ENCODE measurements around the gene LAMTOR3.

GRCh38 chr4:99915449-99915848 lies 21.2 kb upstream of the LAMTOR3 start:
- TF ChIP-seq CTCF (IDR thresholded peaks at IDR 0.05) (no peak), EP300 (IDR thresholded peaks at IDR 0.05) (no peak), POLR2A (IDR thresholded peaks at IDR 0.05) (no peak), POLR2AphosphoS5 (IDR thresholded peaks at IDR 0.05) (no peak)
